Stimulated activated CD4-positive, alpha-beta T cell treated with anti-CD3 and anti-CD28 coated beads, Interleukin-12 subunit alpha, Interleukin-12 subunit beta, amount 100 ng/mL, for 24 hours (primary cell): ENCODE data around the gene VPS35L.
"Not testable (repeated sequence)": the region's sequence is repeated elsewhere in the genome, so short reads cannot be mapped to it uniquely, and the experiment has no call there.

Experiments used
- DNase-seq, 2 experiments: peaks; one replicate each; pipeline ENCODE4 v3.0.0-alpha.2; 2020; ENCODE audit warnings: low read depth in 2 of 2

Gene VPS35L

GRCh38 chr16:19540241-19540970 is 15.1 kb upstream of the VPS35L start:
- no peak for DNase-seq

DNA sequence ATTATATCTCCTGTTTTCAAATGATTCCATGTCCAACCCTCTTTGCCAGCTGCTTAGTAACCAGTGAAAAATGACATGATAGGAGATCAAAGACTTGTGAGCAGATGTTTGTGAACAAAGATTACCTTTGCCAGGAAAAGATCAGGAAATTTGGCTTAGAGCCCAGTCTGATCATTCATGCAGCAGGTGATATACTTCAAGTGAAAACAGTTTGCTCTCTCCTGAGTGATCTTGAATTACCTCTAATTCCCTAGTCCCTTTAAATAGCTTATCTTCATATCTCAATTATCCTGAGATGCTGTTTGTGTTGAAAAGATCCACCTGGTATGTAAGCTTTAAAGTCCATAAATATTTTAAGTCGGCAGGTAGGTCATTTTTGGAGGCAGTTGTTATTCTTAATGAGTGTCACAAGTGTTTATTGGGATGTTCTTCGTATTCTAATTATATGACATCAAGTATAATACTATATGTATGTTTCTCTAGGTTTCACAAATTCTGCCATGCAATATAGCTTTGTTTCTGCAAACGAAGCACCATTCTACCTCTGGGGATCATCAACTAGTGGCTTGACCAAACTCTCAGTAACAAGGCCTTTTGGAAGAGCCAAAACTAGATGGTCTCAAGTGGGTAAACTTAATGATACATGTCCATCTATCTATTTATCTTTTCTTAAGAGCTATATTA is 13.2 kb upstream of the VPS35L start:
- no peak for DNase-seq

- DNase-seq: not testable (repeated sequence)
Observed at GRCh38 chr16:19543278-19543996, 12.1 kb upstream of the VPS35L start.

DNA sequence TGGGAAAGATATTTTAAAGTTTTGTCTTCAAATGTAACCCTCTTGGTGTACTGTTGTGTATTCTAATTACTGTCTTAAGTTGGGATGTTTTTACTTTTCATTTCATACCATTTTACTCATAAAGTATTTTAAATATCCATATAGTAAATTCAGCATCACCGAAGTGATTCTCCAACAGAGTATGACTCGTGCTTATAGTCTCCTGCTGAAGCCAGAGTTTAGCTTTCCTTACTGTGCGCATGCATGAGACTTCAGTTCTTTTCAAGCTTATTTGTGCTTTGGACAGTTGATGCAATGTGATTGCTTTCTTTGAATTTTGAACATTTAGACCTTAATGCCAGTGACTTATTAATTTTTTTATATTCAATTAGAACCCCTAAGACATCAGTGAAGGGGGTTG is 7.4 kb upstream of the VPS35L start:
- DNase-seq: no peak

DNA sequence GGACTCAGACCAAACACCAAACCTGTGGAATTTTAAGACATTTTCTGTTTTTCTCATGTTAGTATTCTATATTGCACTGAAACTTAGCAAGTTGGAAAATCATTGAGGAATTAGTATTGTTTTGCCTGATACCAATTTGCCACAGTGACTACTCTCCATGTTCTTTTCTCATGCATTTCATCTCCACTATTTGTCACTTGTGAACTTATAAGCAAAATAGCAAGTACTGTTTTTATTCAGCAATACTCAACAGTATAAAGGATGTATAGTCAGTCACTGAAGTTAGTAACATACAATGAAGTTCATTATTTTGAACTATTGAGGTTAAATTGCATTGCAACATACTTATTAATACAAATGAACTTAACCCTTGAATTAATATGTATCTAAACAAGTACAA is 5.8 kb upstream of the VPS35L start:
- no peak for DNase-seq

DNA sequence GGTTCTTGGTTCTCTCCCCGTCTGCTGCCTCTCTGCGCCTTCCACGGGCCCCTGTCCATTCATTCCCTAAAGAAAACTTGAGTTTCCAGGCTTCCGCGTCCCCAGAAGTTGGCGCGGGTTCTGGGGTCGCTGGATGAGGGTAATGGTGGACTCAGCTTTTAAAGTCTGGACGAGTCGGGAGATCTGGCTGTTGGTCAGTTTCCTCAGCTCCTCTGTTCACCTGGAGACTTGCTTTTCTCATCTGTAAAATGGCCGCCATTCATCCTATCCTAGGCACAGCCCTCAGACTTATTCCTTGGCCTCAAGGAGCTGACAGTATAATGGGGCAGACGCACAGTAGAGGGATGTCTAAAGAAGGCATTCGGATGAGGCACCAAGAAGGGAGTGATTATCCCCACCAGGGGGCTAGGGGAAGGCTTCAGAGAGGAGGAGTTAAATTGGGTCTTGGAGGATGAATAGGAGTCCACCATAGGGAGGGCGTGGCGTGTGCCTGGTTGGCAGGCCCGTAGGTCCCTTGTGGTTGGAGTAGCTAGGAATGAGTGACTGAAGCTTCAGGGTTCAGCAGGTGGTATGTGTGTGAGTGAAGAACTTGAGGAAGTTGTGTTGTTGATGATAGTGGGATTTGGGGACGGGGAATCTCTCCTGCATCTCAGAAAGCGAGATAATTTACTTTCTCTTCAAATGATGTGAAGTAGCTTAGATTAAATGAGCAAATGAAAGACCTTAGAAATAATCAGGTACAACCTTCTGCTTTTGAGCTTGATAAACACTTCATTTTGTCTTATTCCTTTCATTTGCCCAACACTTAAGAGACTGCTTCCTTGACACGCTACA is 652 bp downstream of the VPS35L start:
- peak in 1 of 2 experiments; percentile 19 for DNase-seq

DNA sequence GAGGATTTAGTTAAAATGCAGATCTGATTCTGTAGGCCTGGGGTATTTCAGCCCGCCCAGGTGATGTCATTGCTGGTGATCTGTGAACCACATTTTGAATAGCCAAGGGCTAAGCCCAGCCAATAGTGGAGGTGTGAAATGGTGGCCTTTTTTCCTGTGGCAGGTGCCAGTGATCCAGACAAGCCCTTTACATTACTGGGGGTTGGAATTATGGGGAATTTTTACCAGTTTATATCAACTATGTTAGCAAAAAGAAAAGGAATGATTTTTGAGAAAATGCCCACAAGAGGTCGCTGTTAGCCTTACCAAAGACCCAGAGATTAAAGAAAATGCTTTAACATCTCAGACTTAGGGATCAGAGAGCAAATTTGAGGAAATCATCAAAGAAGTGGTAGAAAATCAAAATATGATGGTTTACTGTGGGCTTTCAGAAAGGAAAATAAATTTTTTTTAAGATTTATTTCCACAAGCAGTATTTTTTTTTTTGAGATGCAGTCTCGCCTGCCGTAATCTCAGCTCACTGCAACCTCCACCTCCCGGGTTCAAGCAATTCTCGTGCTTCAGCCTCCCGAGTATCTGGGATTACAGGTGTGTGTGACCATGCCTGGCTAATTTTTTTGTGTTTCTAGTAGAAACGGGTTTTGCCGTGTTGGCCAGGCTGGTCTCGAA is 3.9 kb downstream of the VPS35L start:
- no peak for DNase-seq

DNA sequence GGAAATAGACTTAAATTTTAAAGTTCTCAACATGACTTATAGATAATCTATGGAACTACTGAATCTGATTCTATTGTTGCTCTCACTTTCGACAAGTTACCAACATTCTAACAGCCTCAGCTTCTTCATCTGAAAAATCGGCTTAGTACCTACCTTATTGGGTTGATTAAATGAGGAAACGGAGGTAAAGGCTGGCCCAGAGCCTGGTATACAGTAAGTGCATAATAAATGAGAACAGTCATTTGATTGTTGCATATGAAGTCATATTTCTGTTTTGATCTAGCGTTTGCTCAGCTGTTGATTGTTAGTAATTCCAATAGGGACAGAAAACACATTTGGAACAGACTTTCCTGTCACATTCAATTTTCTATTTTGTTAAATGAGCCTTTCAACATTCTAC is 4.6 kb downstream of the VPS35L start:
- no peak for DNase-seq

- no peak for DNase-seq
Observed at GRCh38 chr16:19563377-19563776, 7.9 kb downstream of the VPS35L start.

DNA sequence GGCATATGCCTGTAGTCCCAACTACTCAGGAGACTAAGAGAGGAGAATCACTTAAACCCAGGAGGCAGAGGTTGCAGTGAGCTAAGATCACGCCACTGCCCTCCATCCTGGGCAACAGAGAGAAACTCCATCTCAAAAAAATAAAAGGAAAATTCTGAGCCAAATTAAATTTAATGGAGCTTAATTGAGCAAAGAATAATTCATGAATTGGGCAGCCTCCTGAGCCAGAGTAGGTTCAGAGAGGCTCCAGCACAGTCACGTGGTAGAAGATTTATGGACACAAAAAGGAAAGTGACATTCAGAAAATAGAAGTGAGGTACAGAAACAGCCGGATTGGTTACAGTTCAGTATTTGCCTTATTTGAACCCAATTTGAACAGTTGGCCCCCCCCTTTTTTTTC is 10.9 kb downstream of the VPS35L start:
- DNase-seq: no peak

- no peak for DNase-seq
Observed at GRCh38 chr16:19567560-19567959, 12.1 kb downstream of the VPS35L start.

GRCh38 chr16:19573997-19574396 is 18.5 kb downstream of the VPS35L start:
- DNase-seq: no peak

- DNase-seq: no peak
Observed at GRCh38 chr16:19574615-19575014, 19.1 kb downstream of the VPS35L start.

DNA sequence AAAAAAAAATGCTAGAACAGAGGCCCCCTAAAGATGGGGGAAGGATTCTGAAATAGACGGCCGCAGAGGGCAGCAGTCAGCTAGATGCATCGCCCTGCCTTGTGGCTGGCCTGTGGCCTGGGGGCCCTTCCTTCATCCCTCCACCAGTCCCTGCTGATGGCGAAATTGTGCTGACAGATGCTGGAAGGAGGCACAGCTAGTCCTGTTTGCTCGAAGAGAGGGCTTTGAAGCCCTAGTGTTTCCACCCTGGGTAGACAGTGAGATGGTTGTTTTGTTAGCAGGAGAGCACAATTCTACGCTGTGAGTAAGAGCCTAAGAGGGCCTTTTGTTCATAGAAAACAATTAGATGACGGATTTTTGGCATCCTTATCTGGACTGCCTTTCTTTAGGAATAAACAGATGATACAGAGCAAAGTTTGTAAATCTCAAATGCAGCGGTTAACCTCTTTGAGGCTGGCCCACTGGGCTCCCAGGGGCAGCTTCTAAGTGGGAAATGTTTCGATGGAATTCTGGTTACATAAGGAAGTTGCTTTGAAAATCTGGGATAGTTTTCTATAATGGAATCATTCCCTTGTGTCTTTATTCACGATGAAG is 23.0 kb downstream of the VPS35L start:
- no peak for DNase-seq

GRCh38 chr16:19582050-19582831 is 26.7 kb downstream of the VPS35L start:
- no peak for DNase-seq

DNA sequence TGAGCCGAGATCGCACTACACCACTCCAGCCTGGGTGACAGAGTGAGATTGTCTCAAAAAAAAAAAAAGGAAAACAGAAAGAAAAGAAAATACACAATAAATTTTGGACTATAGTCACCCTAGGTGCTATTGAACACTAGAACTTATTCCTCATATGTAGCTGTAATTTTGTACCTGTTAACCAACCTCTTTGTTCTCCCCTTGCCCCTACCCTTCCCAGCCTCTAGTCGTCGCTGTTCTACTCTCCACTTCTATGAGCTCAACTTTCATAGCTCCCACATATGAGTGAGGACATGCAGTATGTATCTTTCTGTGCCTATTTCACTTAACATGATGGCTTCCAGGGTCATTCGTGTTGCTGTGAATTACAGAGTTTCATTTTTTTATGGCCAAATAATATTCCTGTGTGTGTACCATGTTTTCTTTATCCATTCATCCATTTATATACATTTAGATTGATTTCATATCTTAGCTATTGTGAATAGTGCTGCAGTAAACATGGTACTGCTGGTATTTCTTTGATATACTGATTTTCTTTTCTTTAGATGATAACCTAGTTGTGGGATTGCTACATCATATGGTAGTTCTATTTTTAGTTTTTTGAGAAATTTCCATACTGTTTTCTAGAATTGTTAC is 28.3 kb downstream of the VPS35L start:
- DNase-seq: no peak

GRCh38 chr16:19588661-19589060 is 33.2 kb downstream of the VPS35L start:
- no peak for DNase-seq

DNA sequence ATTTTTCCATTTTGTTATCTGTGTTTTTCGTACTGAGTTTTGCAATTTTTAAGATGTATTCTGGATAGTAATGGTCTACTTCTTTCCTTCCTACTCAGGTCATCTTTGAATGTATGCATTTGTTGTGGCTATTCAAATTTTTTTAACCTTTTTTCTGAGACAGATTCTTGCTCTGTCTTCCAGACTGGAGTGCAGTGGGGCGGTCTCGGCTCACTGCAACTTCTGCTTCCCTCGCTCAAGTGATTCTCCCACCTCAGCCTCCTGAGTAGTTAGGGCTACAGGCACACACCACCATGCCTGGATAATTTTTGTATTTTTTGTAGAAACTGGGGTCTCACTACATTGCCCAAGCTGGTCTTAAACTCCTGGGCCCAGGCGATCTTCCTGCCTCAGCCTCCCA is 33.6 kb downstream of the VPS35L start:
- DNase-seq: no peak

DNA sequence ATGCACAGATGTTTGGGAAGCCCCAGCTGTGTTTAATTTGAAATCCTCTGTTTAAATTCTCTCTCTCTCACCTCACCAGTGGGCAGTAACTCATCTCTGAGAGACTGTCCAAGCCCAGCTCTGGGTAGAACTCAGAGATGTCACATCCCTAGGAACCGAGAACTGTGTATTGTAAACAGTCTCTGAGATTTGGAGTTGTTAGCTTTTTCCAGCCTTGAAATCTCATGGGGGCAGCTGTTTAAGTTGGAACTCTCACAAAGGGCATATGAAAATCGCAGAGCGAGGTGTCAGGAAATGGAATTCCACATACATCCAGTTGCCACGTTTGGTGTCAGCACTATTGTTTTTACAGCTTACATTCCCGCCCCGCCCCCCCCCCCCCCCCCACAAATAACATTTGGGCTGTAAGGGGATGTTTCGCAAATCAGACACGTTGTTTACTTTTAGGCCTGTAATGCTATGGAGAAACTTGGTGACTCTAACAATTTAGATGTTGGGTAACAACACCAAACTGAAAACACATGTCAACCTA is 34.3 kb downstream of the VPS35L start:
- no peak for DNase-seq
